ENCODE data around the gene SCNN1G.

DNA sequence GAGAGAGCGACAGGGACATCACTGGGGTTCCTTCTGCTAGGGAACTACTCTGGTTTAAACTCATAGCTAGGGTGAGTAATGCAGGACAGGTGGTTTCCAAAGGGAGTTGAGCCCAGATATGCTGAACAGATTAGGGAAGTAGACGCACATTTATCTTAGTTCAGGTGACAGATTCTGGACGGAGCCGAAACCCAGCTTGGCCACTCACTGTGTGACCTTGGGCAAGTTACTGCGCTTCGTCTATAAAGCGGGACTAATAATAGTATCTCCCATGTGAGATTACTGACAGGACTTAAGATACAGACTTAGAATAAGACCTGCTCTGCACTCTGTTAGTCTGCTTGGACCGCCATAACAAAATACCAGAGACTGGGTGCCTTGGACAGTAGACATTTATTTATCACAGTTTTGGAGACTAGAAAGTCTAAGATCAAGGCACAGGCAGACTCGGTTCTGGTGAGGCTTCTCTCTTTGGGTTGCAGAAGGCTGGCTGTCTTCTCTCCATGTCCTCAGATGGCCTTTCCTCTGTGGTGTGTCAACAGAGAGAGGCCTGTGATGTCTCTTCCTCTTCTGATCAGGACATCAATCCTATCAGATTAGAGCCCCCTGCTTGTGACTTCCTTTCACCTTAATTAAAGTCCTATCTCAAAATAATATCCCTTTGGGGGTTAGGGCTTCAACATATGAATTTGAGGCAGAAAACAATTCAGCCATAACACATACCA, 12.1 kb downstream of the SCNN1G start:
- TF ChIP-seq, protein P1, sequence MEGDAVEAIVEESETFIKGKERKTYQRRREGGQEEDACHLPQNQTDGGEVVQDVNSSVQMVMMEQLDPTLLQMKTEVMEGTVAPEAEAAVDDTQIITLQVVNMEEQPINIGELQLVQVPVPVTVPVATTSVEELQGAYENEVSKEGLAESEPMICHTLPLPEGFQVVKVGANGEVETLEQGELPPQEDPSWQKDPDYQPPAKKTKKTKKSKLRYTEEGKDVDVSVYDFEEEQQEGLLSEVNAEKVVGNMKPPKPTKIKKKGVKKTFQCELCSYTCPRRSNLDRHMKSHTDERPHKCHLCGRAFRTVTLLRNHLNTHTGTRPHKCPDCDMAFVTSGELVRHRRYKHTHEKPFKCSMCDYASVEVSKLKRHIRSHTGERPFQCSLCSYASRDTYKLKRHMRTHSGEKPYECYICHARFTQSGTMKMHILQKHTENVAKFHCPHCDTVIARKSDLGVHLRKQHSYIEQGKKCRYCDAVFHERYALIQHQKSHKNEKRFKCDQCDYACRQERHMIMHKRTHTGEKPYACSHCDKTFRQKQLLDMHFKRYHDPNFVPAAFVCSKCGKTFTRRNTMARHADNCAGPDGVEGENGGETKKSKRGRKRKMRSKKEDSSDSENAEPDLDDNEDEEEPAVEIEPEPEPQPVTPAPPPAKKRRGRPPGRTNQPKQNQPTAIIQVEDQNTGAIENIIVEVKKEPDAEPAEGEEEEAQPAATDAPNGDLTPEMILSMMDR (IDR thresholded peaks at IDR 0.05): no peak
- TF ChIP-seq, protein P2, sequence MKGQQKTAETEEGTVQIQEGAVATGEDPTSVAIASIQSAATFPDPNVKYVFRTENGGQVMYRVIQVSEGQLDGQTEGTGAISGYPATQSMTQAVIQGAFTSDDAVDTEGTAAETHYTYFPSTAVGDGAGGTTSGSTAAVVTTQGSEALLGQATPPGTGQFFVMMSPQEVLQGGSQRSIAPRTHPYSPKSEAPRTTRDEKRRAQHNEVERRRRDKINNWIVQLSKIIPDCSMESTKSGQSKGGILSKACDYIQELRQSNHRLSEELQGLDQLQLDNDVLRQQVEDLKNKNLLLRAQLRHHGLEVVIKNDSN (CRISPR knock-in tag; IDR thresholded peaks at IDR 0.05): no peak
- TF ChIP-seq ETV6 (CRISPR knock-in tag; IDR thresholded peaks at IDR 0.05) (no peak), GABPB1 (CRISPR knock-in tag; IDR thresholded peaks at IDR 0.05) (no peak)
- TF ChIP-seq, protein P3, sequence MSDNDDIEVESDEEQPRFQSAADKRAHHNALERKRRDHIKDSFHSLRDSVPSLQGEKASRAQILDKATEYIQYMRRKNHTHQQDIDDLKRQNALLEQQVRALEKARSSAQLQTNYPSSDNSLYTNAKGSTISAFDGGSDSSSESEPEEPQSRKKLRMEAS (CRISPR knock-in tag; IDR thresholded peaks at IDR 0.05): no peak
- TF ChIP-seq, protein P4, sequence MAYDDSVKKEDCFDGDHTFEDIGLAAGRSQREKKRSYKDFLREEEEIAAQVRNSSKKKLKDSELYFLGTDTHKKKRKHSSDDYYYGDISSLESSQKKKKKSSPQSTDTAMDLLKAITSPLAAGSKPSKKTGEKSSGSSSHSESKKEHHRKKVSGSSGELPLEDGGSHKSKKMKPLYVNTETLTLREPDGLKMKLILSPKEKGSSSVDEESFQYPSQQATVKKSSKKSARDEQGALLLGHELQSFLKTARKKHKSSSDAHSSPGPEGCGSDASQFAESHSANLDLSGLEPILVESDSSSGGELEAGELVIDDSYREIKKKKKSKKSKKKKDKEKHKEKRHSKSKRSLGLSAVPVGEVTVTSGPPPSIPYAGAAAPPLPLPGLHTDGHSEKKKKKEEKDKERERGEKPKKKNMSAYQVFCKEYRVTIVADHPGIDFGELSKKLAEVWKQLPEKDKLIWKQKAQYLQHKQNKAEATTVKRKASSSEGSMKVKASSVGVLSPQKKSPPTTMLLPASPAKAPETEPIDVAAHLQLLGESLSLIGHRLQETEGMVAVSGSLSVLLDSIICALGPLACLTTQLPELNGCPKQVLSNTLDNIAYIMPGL (CRISPR knock-in tag; IDR thresholded peaks at IDR 0.05): no peak
- TF ChIP-seq, protein P5, sequence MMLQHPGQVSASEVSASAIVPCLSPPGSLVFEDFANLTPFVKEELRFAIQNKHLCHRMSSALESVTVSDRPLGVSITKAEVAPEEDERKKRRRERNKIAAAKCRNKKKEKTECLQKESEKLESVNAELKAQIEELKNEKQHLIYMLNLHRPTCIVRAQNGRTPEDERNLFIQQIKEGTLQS (CRISPR knock-in tag; conservative IDR thresholded peaks at IDR 0.05): no peak
- TF ChIP-seq, protein P6, sequence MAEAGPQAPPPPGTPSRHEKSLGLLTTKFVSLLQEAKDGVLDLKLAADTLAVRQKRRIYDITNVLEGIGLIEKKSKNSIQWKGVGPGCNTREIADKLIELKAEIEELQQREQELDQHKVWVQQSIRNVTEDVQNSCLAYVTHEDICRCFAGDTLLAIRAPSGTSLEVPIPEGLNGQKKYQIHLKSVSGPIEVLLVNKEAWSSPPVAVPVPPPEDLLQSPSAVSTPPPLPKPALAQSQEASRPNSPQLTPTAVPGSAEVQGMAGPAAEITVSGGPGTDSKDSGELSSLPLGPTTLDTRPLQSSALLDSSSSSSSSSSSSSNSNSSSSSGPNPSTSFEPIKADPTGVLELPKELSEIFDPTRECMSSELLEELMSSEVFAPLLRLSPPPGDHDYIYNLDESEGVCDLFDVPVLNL (CRISPR knock-in tag; IDR thresholded peaks at IDR 0.05; ENCODE audit: borderline replicate concordance, low read depth): no peak
- TF ChIP-seq, protein P7, sequence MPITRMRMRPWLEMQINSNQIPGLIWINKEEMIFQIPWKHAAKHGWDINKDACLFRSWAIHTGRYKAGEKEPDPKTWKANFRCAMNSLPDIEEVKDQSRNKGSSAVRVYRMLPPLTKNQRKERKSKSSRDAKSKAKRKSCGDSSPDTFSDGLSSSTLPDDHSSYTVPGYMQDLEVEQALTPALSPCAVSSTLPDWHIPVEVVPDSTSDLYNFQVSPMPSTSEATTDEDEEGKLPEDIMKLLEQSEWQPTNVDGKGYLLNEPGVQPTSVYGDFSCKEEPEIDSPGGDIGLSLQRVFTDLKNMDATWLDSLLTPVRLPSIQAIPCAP (CRISPR knock-in tag; IDR thresholded peaks at IDR 0.05): no peak

All from WTC11 (cell line).